DOHH2 (cell line): ENCODE data around the gene ULBP2.
A peak's percentile ranks its signal among the peaks of the same experiment; 100 is the strongest.
"Not testable (repeated sequence)": the region's sequence is repeated elsewhere in the genome, so short reads cannot be mapped to it uniquely, and the experiment has no call there.

ENCODE experiments used
- H3F3A ChIP-seq: fragments of 200-600 bp; sonication (generic), shearing (Covaris generic); 2 replicates; pipeline ENCODE4 v1.6.0; 2016; ENCODE audit warnings: antibody characterized with exemption, mild to moderate bottlenecking; ENCODE audit not compliant: control insufficient read depth, insufficient read depth
- H3K27ac ChIP-seq: fragments of 200-600 bp; sonication (generic); 2 replicates; pipeline ENCODE4 v1.5.1; 2014; ENCODE audit warnings: low read depth, mild to moderate bottlenecking, low read length, moderate library complexity
- H3K27me3 ChIP-seq: fragments of 200-600 bp; sonication (generic); 2 replicates; pipeline ENCODE4 v1.6.1; 2014; ENCODE audit warnings: mild to moderate bottlenecking, low read length, mixed read lengths; ENCODE audit not compliant: control insufficient read depth
- H3K36me3 ChIP-seq: fragments of 200-600 bp; sonication (generic); 2 replicates; pipeline ENCODE4 v1.6.1; 2014; ENCODE audit warnings: mild to moderate bottlenecking, low read length, moderate library complexity, mixed read lengths; ENCODE audit not compliant: control insufficient read depth
- H3K4me1 ChIP-seq: fragments of 200-600 bp; sonication (generic); 2 replicates; pipeline ENCODE4 v1.6.1; 2014; ENCODE audit warnings: mild to moderate bottlenecking, low read length, mixed read lengths; ENCODE audit not compliant: control insufficient read depth
- H3K4me2 ChIP-seq: fragments of 200-600 bp; sonication (generic); 2 replicates; pipeline ENCODE4 v1.6.0; 2014; ENCODE audit warnings: mild to moderate bottlenecking, low read length, moderate library complexity
- H3K4me3 ChIP-seq: fragments of 200-600 bp; sonication (generic); 2 replicates; pipeline ENCODE4 v1.5.1; 2014; ENCODE audit warnings: mild to moderate bottlenecking, low read length, mixed read lengths
- H3K79me2 ChIP-seq: fragments of 200-600 bp; sonication (generic); 2 replicates; pipeline ENCODE4 v1.6.1; 2014; ENCODE audit warnings: mild to moderate bottlenecking, low read length, mixed read lengths; ENCODE audit not compliant: control insufficient read depth
- H3K9me2 ChIP-seq: fragments of 200-600 bp; sonication (generic); replicated peaks from 2 replicates; pipeline ENCODE4 v1.6.1; 2014; ENCODE audit warnings: mild to moderate bottlenecking, low read length, mixed read lengths; ENCODE audit not compliant: control insufficient read depth
- H3K9me3 ChIP-seq: fragments of 200-600 bp; sonication (generic); 2 replicates; pipeline ENCODE4 v1.6.1; 2014; ENCODE audit warnings: antibody characterized with exemption, low read length, mixed read lengths; ENCODE audit not compliant: control insufficient read depth, insufficient read depth
- H4K20me1 ChIP-seq: fragments of 200-600 bp; sonication (generic); 2 replicates; pipeline ENCODE4 v1.6.0; 2014; ENCODE audit warnings: low read depth, mild to moderate bottlenecking, antibody characterized with exemption, low read length, moderate library complexity; ENCODE audit not compliant: control insufficient read depth, insufficient read depth
- EZH2phosphoT487 ChIP-seq: fragments of 200-600 bp; sonication (generic); IDR thresholded peaks from 2 replicates; pipeline ENCODE4 v1.6.1; 2017; ENCODE audit warnings: borderline replicate concordance, mild to moderate bottlenecking, antibody characterized with exemption, low read length, moderate library complexity, mixed read lengths
- TF ChIP-seq, protein P1 (sequence below): fragments of 200-600 bp; sonication (generic); IDR thresholded peaks from one replicate; pipeline ENCODE4 v1.5.1; 2014; ENCODE audit warnings: antibody characterized with exemption, mild to moderate bottlenecking, low read depth, low read length; ENCODE audit not compliant: poor library complexity, severe bottlenecking

Gene ULBP2

DNA sequence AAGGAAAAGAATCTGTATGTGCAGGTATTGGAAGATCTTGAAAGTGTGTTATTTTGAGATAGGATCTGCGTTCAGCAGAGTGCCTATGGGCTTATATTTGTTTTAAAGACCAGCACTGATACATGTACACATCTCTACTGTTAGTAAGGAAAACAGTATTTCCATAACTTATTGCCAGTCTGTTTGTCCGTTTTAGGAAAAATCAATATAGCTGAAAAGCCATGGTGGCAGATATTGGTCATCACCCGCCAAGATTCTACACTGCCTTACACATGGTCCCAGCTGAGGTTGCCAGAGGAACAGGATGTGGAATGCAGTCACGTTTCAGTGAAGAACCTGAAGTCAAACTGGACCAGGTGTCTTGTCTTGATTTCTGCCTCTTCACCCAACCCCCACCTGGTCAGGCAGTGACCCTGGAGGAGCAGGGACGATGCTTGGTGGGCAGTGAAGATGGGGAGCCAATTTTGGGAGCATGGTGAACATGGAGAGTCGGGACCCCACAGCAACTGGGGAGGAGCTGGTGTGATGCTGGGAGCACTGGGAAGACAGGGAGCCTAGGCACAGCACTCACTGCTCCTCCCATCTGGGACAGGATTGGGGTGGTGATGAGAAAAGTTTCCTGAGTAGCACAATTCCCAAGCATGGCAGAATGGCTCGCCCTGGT is 14.0 kb downstream of the ULBP2 start:
- not testable (repeated sequence) for H3K9me2 ChIP-seq, H3K79me2 ChIP-seq, H3K4me2 ChIP-seq, H3K4me1 ChIP-seq, H3F3A ChIP-seq, H3K36me3 ChIP-seq, H4K20me1 ChIP-seq, H3K9me3 ChIP-seq, H3K27ac ChIP-seq, H3K4me3 ChIP-seq
- H3K27me3 ChIP-seq: peaks cover 45% of the 10 kb centered on the region

DNA sequence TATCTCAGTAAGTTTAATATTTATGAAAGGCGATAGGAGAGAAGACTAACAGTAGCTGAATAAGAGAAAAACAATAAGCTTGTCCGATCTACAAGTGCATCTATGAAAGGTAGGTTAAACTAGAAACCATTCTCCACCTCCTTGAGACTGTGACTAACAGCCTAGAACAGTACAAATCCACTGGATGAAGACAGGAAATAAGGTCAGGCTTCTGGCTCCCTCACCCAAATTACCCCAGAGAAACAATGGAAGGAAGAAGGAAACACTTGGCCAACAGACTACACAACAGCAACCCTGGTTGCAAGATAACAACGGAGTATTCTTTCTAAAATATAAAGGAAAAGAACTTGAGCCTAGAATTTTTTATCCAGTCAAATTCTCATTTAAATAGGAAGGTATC is 16.3 kb downstream of the ULBP2 start:
- H3K4me2 ChIP-seq, H3K9me3 ChIP-seq, H3K9me2 ChIP-seq, H4K20me1 ChIP-seq, H3K4me1 ChIP-seq, H3K4me3 ChIP-seq, H3K27ac ChIP-seq, H3K36me3 ChIP-seq, H3F3A ChIP-seq, H3K79me2 ChIP-seq: not testable (repeated sequence)
- H3K27me3 ChIP-seq: peaks cover 26% of the 10 kb centered on the region

DNA sequence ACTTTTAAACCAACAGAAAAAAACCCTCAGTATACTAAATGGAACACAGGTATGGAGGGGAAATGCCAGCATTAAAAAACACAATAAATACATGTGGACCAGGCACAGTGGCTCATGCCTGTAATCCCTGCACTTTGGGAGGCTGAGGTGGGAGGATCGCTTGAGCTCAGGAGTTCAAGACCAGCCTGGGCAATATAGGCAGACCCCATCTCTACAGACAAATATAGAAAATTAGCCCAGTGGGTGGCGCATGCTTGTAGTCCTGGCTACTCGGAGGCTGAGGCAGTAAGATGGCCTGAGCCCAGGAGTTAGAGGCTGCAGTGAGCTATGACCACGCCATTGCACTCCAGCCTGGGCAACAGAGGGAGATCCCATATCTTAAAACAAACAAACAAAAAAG is 18.0 kb downstream of the ULBP2 start:
- H3K9me3 ChIP-seq, H4K20me1 ChIP-seq, H3K27ac ChIP-seq, H3F3A ChIP-seq, H3K79me2 ChIP-seq, H3K4me2 ChIP-seq, H3K36me3 ChIP-seq, H3K9me2 ChIP-seq, H3K4me3 ChIP-seq, H3K4me1 ChIP-seq: not testable (repeated sequence)
- H3K27me3 ChIP-seq: peaks cover 20% of the 10 kb centered on the region

DNA sequence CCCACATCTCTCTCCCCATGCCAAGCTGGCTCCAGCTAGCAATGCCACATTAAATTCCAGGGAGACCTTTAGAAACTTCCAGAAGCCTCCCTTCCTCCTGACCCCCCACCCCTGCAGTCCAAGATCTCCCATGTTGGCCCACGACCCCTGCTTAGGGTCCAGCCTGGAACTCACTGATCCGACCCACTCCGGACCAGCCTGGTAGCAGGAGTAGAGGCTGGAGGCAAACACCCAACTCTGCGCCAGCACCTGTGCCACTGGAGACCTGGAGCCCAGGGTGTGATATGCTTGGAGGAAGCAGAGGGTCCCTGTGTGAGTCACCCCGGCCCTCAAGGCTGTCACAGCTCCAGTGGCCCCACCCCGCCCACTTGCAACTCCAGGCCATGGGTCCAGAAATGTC is 18.7 kb downstream of the ULBP2 start:
- Histone ChIP-seq H3K27ac (no peak overlapping the region), H3K27me3 (peaks cover 16% of the 10 kb centered on the region), H3K79me2 (no peaks in the 10 kb centered on the region), H3K4me1 (0 out of 2 replicates have a peak, but pooled peaks cover 4% of the 10 kb centered on the region), H3K36me3 (no peaks in the 10 kb centered on the region), H3F3A (no peaks in the 10 kb centered on the region), H3K9me3 (peaks cover 5% of the 10 kb centered on the region; the same call in 1 of the 2 replicates), H3K4me3 (no peak overlapping the region), H3K9me2 (no peaks in the 10 kb centered on the region), H4K20me1 (no peaks in the 10 kb centered on the region), H3K4me2 (no peak overlapping the region)
- TF ChIP-seq EZH2phosphoT487: no peak
- TF ChIP-seq, protein P1, sequence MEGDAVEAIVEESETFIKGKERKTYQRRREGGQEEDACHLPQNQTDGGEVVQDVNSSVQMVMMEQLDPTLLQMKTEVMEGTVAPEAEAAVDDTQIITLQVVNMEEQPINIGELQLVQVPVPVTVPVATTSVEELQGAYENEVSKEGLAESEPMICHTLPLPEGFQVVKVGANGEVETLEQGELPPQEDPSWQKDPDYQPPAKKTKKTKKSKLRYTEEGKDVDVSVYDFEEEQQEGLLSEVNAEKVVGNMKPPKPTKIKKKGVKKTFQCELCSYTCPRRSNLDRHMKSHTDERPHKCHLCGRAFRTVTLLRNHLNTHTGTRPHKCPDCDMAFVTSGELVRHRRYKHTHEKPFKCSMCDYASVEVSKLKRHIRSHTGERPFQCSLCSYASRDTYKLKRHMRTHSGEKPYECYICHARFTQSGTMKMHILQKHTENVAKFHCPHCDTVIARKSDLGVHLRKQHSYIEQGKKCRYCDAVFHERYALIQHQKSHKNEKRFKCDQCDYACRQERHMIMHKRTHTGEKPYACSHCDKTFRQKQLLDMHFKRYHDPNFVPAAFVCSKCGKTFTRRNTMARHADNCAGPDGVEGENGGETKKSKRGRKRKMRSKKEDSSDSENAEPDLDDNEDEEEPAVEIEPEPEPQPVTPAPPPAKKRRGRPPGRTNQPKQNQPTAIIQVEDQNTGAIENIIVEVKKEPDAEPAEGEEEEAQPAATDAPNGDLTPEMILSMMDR: no peak

DNA sequence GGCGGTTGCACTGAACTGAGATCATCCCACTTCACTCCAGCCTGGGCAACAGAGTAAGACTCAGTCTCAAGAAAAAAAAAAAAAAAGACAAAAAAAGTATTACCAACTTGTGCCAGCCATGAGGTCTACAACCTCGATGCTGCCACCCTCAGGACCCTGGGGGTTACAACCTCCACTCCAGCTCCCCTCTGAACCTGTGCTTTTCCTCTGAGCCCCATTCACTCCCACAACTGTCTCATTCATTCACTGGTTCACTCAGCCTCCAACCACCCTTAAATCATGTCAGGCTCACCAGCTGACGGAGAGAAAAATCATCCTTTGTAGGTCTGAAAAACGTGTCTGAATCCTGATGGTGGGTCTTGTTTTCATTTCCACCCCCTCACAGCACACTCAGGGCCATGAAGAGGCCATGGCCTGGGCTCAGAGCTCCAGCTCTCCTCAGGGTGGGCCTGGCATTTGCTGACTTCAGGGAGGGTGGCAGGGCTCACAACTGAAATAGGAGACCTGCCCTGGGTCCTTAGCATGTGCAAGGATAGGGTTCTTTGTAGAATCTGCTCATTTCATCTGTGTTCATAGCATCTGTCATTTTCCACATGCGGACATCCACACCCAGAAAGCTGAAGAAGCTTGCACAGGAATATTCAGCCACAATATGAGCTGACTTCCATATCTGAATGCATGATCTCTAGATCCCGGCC is 20.1 kb downstream of the ULBP2 start:
- peaks cover 10% of the 10 kb centered on the region for H3K27me3 ChIP-seq
- H3K27ac ChIP-seq: no peak overlapping the region
- TF ChIP-seq, protein P1: peak; percentile 61
- TF ChIP-seq EZH2phosphoT487: no peak
- H3F3A ChIP-seq: no peaks in the 10 kb centered on the region
- H3K4me3 ChIP-seq: no peak overlapping the region
- H4K20me1 ChIP-seq: no peaks in the 10 kb centered on the region
- no peaks in the 10 kb centered on the region for H3K79me2 ChIP-seq
- no peaks in the 10 kb centered on the region for H3K9me2 ChIP-seq
- H3K36me3 ChIP-seq: no peaks in the 10 kb centered on the region
- 0 out of 2 replicates have a peak, but pooled peaks cover 4% of the 10 kb centered on the region for H3K4me1 ChIP-seq
- H3K9me3 ChIP-seq: peaks cover 5% of the 10 kb centered on the region; the same call in 1 of the 2 replicates
- no peak overlapping the region for H3K4me2 ChIP-seq
